ENCODE data around the gene AP1M2.
A peak's percentile ranks its signal among the peaks of the same experiment; 100 is the strongest.
"Not testable (repeated sequence)": the region's sequence is repeated elsewhere in the genome, so short reads cannot be mapped to it uniquely, and the experiment has no call there.

The AP1M2 gene

GRCh38 chr19:10600149-10600548, 13.0 kb upstream of the AP1M2 start:
- DNase-seq: no peak

- DNase-seq: no peak
Measured at GRCh38 chr19:10593820-10594637, 6.9 kb upstream of the AP1M2 start.

GRCh38 chr19:10593148-10593547, 6.0 kb upstream of the AP1M2 start:
- no peak for DNase-seq

GRCh38 chr19:10587839-10588150, 683 bp upstream of the AP1M2 start:
- no peak for DNase-seq

- no peak for DNase-seq
Measured at GRCh38 chr19:10586396-10586795, 716 bp downstream of the AP1M2 start.

GRCh38 chr19:10583036-10583776, 3.9 kb downstream of the AP1M2 start:
- no peak for DNase-seq

GRCh38 chr19:10582091-10582490, 5.0 kb downstream of the AP1M2 start:
- no peak for DNase-seq

GRCh38 chr19:10580979-10581631, 6.0 kb downstream of the AP1M2 start:
- peak; percentile 95 for DNase-seq

- DNase-seq: no peak
Measured at GRCh38 chr19:10577951-10578350, 9.2 kb downstream of the AP1M2 start.

- no peak for DNase-seq
Measured at GRCh38 chr19:10575011-10575716, 11.9 kb downstream of the AP1M2 start.

- DNase-seq: no peak
Measured at GRCh38 chr19:10574462-10574861, 12.7 kb downstream of the AP1M2 start.

- DNase-seq: not testable (repeated sequence)
Measured at GRCh38 chr19:10573793-10574192, 13.3 kb downstream of the AP1M2 start.

- peak; percentile 100 for DNase-seq
Measured at GRCh38 chr19:10568826-10569651, 18.1 kb downstream of the AP1M2 start, which contains the start of gene CDKN2D. CDKN2D (minus strand) TSS chr19:10568979; CDS start chr19:10568653, 326 bp downstream.

- peak; percentile 78 for DNase-seq
Measured at GRCh38 chr19:10568062-10568825, 18.9 kb downstream of the AP1M2 start.

- DNase-seq: no peak
Measured at GRCh38 chr19:10567656-10568055, 19.5 kb downstream of the AP1M2 start.

GRCh38 chr19:10566658-10567410, 20.3 kb downstream of the AP1M2 start:
- peak; percentile 76 for DNase-seq

GRCh38 chr19:10566408-10566657, 20.8 kb downstream of the AP1M2 start:
- no peak for DNase-seq

- peak; percentile 99 for DNase-seq
Measured at GRCh38 chr19:10565567-10566407, 21.3 kb downstream of the AP1M2 start, which contains the start of gene KRI1. KRI1 (minus strand) TSS chr19:10566010; CDS start chr19:10565999, 11 bp downstream.

GRCh38 chr19:10565028-10565566, 22.0 kb downstream of the AP1M2 start:
- peak; percentile 76 for DNase-seq
